HEK293 (cell line): ENCODE measurements around the gene MPHOSPH10.

Experiments
- ATF2 ChIP-seq: fragments of 450-650 bp; formaldehyde crosslinking; IDR thresholded peaks from 2 replicates; pipeline ENCODE4 v1.5.1; 2016; ENCODE audit warnings: missing biosample characterization, missing genetic modification characterization, low read depth
- CTCF ChIP-seq: fragments of 450-650 bp; formaldehyde crosslinking; IDR thresholded peaks from 2 replicates; pipeline ENCODE4 v1.5.1; 2016; ENCODE audit warnings: missing biosample characterization, missing genetic modification characterization
- REST ChIP-seq: fragments of 450-650 bp; formaldehyde crosslinking; IDR thresholded peaks from 2 replicates; pipeline ENCODE4 v1.5.1; 2016; ENCODE audit warnings: missing biosample characterization, missing genetic modification characterization
- ZNF175 ChIP-seq: fragments of 450-650 bp; formaldehyde crosslinking; IDR thresholded peaks from 2 replicates; pipeline ENCODE4 v1.5.1; 2016; ENCODE audit warnings: missing biosample characterization, missing genetic modification characterization
- ZNF19 ChIP-seq: fragments of 450-650 bp; formaldehyde crosslinking; IDR thresholded peaks from 2 replicates; pipeline ENCODE4; 2016; ENCODE audit warnings: missing biosample characterization, missing genetic modification characterization, low read depth
- ZNF214 ChIP-seq: fragments of 450-650 bp; formaldehyde crosslinking; IDR thresholded peaks from 2 replicates; pipeline ENCODE4 v1.5.1; 2017; ENCODE audit warnings: missing biosample characterization, mild to moderate bottlenecking, missing genetic modification characterization, borderline replicate concordance
- ZNF221 ChIP-seq: fragments of 450-650 bp; formaldehyde crosslinking; IDR thresholded peaks from 2 replicates; pipeline ENCODE4 v1.5.1; 2017; ENCODE audit warnings: missing biosample characterization, missing genetic modification characterization, borderline replicate concordance
- ZNF362 ChIP-seq: fragments of 450-650 bp; formaldehyde crosslinking; IDR thresholded peaks from 2 replicates; pipeline ENCODE4 v1.5.1; 2016; ENCODE audit warnings: missing biosample characterization, missing genetic modification characterization
- ZNF521 ChIP-seq: fragments of 450-650 bp; formaldehyde crosslinking; IDR thresholded peaks from 2 replicates; pipeline ENCODE4 v1.5.1; 2017; ENCODE audit warnings: missing biosample characterization, mild to moderate bottlenecking, missing genetic modification characterization
- ZNF561 ChIP-seq: fragments of 450-650 bp; IDR thresholded peaks from 2 replicates; pipeline ENCODE4 v1.5.1; 2018; ENCODE audit warnings: missing biosample characterization, missing genetic modification characterization, borderline replicate concordance
- ZNF660 ChIP-seq: fragments of 450-650 bp; IDR thresholded peaks from 2 replicates; pipeline ENCODE4 v1.5.1; 2018; ENCODE audit warnings: missing biosample characterization, mild to moderate bottlenecking, missing genetic modification characterization
- ZNF843 ChIP-seq: fragments of 450-650 bp; formaldehyde crosslinking; IDR thresholded peaks from 2 replicates; pipeline ENCODE4 v1.5.1; 2016; ENCODE audit warnings: missing biosample characterization, missing genetic modification characterization
- TF ChIP-seq, protein P1 (sequence below): fragments of 450-650 bp; formaldehyde crosslinking; IDR thresholded peaks from 2 replicates; pipeline ENCODE4 v1.5.1; 2017; ENCODE audit warnings: missing biosample characterization, missing genetic modification characterization

- no peak for TF ChIP-seq CTCF (tag by site-specific recombination)
- no peak for TF ChIP-seq ZNF561 (tag by site-specific recombination)
- no peak for TF ChIP-seq ZNF660
- TF ChIP-seq REST (tag by site-specific recombination): no peak
- TF ChIP-seq ZNF19 (tag by site-specific recombination): no peak
- TF ChIP-seq ZNF221 (tag by site-specific recombination): no peak
- no peak for TF ChIP-seq ZNF175
- no peak for TF ChIP-seq ZNF843 (tag by site-specific recombination)
- no peak for TF ChIP-seq ZNF214
- TF ChIP-seq, protein P1, sequence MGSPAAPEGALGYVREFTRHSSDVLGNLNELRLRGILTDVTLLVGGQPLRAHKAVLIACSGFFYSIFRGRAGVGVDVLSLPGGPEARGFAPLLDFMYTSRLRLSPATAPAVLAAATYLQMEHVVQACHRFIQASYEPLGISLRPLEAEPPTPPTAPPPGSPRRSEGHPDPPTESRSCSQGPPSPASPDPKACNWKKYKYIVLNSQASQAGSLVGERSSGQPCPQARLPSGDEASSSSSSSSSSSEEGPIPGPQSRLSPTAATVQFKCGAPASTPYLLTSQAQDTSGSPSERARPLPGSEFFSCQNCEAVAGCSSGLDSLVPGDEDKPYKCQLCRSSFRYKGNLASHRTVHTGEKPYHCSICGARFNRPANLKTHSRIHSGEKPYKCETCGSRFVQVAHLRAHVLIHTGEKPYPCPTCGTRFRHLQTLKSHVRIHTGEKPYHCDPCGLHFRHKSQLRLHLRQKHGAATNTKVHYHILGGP (tag by site-specific recombination): no peak
- no peak for TF ChIP-seq ZNF362 (tag by site-specific recombination)
- no peak for TF ChIP-seq ATF2 (tag by site-specific recombination)
- no peak for TF ChIP-seq ZNF521 (tag by site-specific recombination)
Measured at GRCh38 chr2:71173096-71173495, 42.7 kb downstream of the MPHOSPH10 start.
